IPS-NIHi11 (cell line): ENCODE measurements around the gene HENMT1.

Experiments
- DNase-seq: peaks from one replicate; pipeline ENCODE4 v3.0.0; 2012; ENCODE audit warnings: mixed read lengths, low spot score

HENMT1 gene

DNA sequence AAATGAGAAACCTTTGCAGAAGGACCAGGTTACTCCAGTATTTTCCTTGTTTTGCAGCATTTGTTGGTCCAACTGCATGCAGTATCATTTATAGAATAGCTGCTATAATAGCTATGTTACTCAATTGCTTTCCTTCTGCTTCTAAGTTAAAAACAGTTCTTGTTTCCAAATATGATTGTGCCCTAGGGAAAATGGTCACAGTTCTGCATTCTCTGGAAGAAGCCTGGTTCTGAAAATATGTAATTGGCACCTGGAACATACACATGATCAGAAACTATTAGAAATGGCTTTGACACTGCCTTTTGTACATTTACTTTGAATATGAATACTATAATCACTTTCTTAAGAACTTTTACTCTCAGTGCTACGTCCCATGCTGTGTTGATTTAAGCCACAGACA lies 33.6 kb downstream of the HENMT1 start:
- DNase-seq, result no peak

DNA sequence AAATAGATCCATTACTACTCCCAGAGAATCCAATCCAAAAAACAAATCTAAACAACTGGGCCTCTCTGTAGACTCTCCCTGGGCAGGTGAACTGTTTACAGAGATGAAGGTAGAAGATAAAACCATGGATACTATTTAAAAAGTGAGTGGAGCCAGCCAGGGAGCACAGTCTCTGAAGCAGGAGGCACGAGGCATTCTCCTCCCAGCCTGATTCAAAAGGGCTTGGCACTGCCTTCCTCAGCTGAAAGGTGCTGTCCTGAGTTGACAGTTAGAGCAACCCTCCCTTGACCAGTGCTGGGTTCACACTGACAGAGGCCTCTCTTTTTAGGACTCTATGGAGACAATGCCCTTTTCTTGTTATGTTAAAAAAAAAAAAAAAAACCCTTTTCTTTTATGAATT lies 36.8 kb downstream of the HENMT1 start:
- no peak for DNase-seq

DNA sequence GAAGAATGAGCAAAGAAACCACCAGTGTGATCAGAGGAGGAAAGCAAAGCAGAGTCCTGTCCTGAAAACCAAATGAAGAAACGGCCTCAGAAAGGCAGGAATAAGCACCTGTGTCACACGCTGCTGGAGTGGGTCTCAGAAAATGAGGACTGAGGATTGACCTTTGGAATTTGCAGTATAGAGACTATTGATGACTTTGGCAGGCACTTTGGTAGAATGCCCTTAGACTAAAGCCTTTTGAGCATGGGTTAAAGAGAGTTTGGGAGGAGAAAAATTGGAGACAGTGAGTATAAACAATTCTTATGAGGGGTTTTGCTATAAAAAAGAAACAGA lies 43.2 kb downstream of the HENMT1 start:
- DNase-seq, result no peak

DNA sequence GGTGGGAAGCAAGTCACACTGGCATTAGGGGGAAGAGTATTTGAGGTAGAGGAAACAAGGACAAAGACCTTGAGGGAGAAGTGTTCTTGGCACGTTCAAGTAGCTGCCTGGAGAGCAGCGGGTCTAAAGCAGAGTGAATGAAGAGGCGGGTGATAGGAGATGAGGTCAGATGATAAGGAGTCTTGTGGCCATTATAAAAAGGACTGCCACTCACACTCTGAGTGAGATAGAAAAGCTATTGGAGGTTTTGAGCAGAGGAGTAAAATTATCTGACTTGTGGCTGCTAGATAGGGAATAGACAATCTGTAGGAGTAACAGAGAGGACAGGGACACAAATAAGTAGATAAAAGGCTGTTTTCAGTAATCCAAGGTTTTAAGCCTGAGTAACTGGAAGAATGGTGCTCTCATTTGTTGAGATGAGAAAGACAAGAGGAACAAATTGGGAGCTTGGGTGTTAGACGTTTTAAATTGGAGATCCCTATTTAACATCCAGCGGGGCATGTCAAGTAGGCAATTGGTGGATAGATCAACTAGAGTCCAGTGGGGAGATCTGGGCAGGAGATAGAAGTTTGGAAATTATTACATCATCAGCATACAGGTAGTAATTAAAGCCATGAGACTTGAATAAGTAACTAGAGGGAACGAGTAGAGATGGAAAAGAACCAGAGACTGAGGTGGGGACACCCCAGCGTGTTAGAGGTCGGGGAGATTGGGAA lies 43.7 kb downstream of the HENMT1 start:
- no peak for DNase-seq

DNA sequence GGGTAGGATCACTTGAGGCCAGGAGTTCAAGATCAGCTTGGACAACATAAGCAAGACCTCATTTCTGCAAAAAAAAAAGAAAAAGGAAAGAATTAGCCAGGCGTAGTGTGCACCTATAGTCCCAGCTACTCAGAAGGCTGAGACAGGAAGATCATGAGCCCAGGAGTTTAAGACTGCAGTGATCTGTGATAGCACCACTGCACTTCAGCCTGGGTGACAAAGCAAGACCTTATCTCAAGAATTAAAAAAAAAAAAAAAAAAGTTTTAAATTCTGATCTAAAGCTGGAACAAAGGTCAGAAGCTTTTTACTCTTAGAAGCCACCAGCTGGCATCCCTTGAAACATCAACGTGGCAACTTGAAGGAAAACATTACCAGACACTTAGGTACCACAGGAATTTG lies 45.3 kb downstream of the HENMT1 start:
- DNase-seq, result no peak

DNA sequence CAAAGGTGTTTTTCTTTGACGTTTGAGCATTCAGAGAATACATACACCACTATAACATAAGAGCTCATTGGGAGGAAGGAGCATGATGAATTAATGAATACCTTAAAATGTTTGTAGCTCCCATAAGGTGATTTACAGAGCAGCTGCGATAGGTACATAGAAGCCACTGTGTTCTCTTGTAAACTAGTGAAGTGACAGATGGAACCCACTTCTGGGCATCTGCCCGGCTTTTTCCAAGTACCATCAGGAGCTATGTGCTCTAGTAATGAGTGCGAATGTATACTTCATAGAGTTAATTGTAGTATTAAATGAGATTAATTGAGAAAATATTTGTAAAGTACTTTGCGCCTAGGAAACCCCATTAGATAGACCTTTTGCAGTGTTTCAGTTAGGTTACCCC lies 48.4 kb downstream of the HENMT1 start:
- DNase-seq, result no peak

DNA sequence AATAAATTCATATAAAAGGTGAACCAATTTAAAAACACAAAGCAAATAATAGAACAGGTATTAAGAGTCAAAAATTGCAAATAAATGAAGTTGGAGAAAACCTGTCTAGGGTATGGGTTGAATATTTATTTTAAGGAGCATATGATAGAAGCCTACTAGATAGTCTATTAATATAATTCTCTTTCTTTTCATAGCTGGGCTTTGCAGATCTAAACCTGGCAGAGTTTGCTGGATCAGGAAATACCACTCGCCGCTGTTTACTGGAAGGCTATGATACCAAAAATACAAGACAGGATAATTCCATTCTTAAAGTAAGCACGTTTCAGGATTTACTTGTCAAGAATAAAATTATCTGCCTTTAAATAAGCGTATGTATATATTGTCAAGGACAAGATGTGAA lies 48.9 kb downstream of the HENMT1 start:
- no peak for DNase-seq

DNA sequence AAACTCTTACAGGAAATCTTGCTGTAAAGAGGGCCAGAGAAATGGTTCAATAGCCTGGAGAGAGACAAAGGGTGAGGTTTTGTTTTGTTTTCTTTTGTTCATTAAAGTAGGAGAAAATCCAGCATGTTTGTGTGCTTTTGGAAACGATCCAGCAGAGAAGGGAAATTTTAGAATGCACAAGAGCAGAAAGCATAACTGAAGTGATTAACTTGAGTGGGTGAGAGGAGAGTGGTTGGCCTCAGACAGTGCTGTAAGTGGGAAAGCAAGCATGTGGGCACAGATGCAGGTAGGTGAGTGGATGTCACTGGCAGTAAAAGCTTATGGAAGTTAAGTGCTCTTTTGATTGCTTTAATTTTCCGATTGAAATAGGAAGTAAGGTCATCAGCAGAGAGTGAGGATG lies 50.8 kb downstream of the HENMT1 start:
- DNase-seq, result no peak

DNA sequence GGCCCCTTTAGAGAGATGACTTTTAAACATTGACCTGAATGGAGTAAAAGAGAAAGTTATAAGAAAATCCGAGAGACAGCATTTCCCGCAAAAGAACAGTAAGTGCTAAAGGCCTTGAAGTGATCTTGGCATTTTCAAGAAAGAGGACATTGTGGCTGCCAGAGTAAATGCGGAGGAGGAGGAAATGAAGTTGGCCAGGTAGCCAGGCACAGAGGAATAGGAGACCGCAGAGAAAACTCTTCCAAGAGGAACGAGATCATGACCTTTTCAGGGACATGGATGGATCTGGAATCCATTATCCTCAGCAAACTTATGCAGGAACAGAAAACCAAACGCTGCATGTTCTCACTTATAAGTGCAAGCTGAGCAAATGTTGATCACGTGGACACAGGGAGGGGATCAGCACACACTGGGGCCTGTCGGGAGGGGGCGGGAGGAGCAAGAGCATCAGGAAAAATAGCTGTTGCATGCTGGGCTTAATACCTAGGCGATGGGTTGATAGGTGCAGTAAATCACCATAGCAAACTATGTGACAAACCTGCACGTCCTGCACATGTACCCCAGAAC lies 51.3 kb downstream of the HENMT1 start:
- no peak for DNase-seq

DNA sequence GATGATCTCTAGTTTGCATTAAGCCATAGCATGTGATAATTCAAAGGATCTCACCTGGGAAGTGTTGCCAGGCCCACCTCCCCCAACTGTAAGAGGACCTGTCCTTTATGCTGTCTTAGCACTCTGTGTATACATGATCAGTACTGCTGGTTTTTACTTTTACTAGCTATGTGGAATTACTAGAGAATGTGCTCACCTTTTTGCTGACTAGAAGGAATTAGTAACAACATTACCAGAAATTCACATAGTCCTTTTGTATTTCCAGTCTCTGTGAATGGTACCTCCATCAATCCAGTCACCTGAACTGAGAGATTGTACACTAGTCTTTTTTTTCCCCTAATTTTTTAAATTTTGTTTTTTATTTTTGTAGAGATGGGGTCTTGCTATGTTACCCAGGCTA lies 54.4 kb downstream of the HENMT1 start:
- DNase-seq, result no peak

DNA sequence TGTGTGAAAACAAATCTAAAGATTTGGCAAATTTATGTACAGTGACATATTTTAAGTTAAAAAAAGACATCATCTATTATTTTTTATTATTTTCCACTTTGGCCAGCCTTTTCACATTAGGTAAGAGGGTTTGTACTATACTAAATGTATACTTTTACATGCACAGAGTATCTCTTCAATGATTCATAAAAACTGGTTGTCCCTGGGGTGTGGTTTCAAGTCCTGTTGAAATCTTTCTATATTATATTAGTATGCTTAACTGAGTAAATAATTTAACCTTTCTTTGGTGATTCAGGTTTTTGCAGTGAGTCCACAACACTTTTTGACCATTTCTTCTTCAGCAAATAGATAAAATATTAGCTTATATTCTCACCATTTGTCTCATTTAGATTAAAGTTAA lies 55.3 kb downstream of the HENMT1 start:
- DNase-seq, result no peak

DNA sequence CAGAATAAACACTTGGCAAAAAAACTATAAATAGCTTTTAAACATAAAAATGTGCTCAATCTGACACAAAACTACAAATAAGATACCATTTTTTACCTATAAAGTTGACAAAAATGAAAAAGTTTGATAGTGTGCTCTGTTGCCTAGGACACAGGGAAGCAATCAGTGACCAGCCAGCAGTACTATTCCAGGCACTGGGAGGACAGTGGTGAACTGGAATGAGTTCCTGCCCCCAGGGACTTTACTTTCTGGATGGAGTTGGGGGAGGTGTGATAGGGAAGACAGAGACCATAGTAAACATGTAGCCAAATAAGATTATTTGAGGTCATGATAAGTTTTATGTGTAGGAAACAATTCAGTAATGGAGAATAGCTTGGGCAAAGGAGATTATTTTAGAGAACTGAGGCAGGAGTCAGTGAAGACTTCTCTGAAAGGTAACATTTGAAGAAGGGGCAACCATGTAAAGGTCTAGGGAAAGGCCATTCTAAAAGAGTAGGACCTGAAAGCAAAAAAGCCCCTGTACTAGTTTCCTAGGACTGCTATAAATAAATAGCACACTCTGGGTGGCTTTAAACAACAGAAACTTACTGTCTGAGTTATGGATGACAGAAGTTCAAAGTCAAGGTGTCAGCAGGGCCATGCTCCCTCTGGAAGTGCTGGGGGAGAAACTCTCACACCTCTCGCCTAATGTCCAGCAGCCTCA lies 59.0 kb downstream of the HENMT1 start:
- DNase-seq, result no peak

DNA sequence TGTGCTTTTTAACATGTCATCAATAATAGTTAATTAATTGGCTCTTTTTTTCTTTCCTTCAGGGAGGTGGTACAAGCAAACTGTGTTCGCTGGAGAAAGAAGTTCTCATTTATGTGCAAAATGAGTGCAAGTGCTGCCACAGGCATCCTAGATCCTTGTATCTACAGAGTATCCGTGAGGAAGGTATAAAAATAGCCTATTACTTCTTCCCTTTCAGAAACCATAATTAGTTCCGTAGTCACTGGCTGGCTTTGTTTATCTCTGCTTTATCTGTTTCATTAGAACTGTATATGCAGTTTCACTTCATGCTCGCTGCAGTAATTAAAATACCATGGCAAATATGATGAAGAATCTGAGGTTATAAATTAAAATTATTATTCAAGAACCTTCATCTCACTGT lies 60.4 kb downstream of the HENMT1 start:
- DNase-seq, result no peak

DNA sequence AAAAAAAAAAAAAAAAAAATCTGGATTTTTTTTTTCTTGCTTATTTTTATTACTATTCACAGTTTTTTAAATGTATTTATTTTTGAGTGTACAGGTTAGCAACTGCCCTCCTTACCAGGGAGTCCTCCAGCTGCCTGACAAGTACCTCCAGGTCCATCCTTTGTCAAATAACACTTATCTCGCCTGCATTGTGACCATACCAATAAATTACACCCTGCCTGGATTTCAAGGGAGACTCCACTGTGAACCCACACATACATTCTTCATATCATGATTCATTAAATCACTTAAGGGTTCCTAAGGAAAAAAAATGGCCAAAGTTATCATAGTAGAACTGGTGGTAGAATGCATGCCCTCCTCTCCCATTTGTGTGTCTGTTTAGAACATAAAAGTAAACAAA lies 62.6 kb downstream of the HENMT1 start:
- no peak for DNase-seq
